ENCODE results near the gene MTG2. TPM values are rescaled to one million over a fixed set of nuclear protein-coding genes. Genes with fewer than 3 reads are reported as not detected.

MTG2 gene
- total and polyA plus RNA-seq, 2 of the 13 experiments (the other 11 are each of a cell fraction or from before 2014, with no cell fraction given) = 20.4 to 37.8 TPM

- TF ChIP-seq CEBPZ (IDR thresholded peaks at IDR 0.05; ENCODE audit: low read length) = no peak
- TF ChIP-seq YY1 (IDR thresholded peaks at IDR 0.05; ENCODE audit: insufficient read depth, insufficient replicate concordance, low read depth, low read length) = no peak
- no peak for TF ChIP-seq ZFP90 (CRISPR knock-in tag; IDR thresholded peaks at IDR 0.05; ENCODE audit: borderline replicate concordance)
- no peak for TF ChIP-seq POGK (CRISPR knock-in tag; conservative IDR thresholded peaks at IDR 0.05)
- no peak for TF ChIP-seq IKZF5 (CRISPR knock-in tag; IDR thresholded peaks at IDR 0.05)
- no peak for TF ChIP-seq PAWR (CRISPR knock-in tag; IDR thresholded peaks at IDR 0.05; ENCODE audit: borderline replicate concordance)
- 0 out of 2 replicates have a peak, but pooled peaks have one; percentile 65 for TF ChIP-seq ZNF576 (CRISPR knock-in tag; IDR thresholded peaks at IDR 0.05)
- no peak for TF ChIP-seq ZFAT (CRISPR knock-in tag; conservative IDR thresholded peaks at IDR 0.05)
- no peak for TF ChIP-seq HDAC1 (CRISPR knock-in tag; IDR thresholded peaks at IDR 0.05)
- TF ChIP-seq ZNF607 (CRISPR knock-in tag; IDR thresholded peaks at IDR 0.05; ENCODE audit: borderline replicate concordance) = no peak
- TF ChIP-seq CAMTA2 (CRISPR knock-in tag; IDR thresholded peaks at IDR 0.05; ENCODE audit: borderline replicate concordance) = 0 out of 2 replicates have a peak, but pooled peaks have one; percentile 27
- TF ChIP-seq THAP11 (CRISPR knock-in tag; IDR thresholded peaks at IDR 0.05) = no peak
- no peak for TF ChIP-seq RFX3 (CRISPR knock-in tag; IDR thresholded peaks at IDR 0.05)
- no peak for TF ChIP-seq ETS1 (CRISPR knock-in tag; IDR thresholded peaks at IDR 0.05)
- no peak for TF ChIP-seq NR2F1 (CRISPR knock-in tag; IDR thresholded peaks at IDR 0.05)
- TF ChIP-seq JDP2 (CRISPR knock-in tag; IDR thresholded peaks at IDR 0.05; ENCODE audit: borderline replicate concordance) = no peak
- no peak for TF ChIP-seq GLMP (CRISPR knock-in tag; IDR thresholded peaks at IDR 0.05; ENCODE audit: borderline replicate concordance)
- no peak for TF ChIP-seq FOXP1 (IDR thresholded peaks at IDR 0.05)
- no peak for TF ChIP-seq FOXP1 (CRISPR knock-in tag; IDR thresholded peaks at IDR 0.05)
These were observed 45.4 kb downstream of the MTG2 start (continued) for GRCh38 chr20:62227977-62228958.

Measured in HepG2 (cell line).